Airway epithelial cell (primary cell): ENCODE results near the gene PICK1. TPM values are rescaled to one million over a fixed set of nuclear protein-coding genes. Genes with fewer than 3 reads are reported as not detected.

ENCODE experiments used
- total RNA-seq: library from RNA; depleted of rRNA; stranded (reverse); fragments of >200 nt; gene quantifications from 2 replicates; pipeline ENCODE4 v1.2.3, GENCODE V29; 2015

Gene PICK1
- total RNA-seq, result 35.4 and 41.8 TPM in 2 replicates

GRCh38 chr22:38056969-38057891 lies at the start of gene PICK1:
PICK1 (plus strand) TSS chr22:38057404; CDS start chr22:38057810, 406 bp downstream.

DNA sequence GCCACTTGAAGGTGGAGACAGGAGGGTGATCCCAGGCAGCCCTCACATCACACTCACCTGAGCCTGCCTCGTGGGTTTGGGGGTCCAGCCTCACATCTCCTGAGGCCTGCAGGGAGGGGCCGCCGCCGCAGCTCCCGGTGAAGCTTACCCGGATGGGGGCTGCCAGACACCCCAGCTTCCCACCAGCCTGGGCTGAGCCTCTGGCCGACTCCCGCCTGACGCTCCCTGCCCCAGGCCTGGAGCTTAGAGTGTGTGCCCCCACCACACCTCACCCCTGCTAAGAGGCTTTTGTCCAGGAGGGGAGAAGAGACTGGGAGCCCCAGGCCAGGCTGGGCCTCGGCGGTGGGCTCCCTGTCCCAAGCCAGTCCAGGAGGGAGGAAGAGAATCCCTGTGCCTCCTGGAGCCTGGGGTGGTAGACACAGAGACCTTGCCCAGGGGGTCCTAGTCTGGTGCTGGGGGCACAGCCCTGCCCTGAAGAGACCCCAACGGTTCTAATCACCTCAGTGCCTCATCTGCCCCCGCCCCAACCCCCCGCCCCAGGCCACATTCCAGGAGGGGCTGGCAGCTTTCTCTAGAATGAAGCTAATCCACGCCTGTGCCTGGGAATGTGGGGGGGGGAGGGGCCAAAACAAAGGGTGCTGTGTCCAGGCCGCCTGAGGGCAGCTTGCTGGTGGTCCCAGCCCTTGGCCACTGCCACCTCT lies 26.9 kb downstream of the PICK1 start, which contains the start of gene SLC16A8:
Gene SLC16A8, minus strand, starts transcription at position 254 of the 701 bp plus-strand sequence. CDS start 1,311 bp downstream, outside the sequence.

GRCh38 chr22:38110008-38110862 lies 53.0 kb downstream of the PICK1 start, which contains the start of gene BAIAP2L2:
BAIAP2L2 (minus strand) TSS chr22:38110684; CDS start chr22:38110525, 159 bp downstream.

Other genes starting within 250 kb of the PICK1 start
- gene GCAT, start 249.5 kb upstream of the PICK1 start, total RNA-seq, result 30.3 and 38.1 TPM in 2 replicates
- not detected in 2 replicates for gene GALR3, start 234.0 kb upstream of the PICK1 start, total RNA-seq
- gene ANKRD54, start 213.1 kb upstream of the PICK1 start, total RNA-seq, result 30.4 and 37.2 TPM in 2 replicates
- gene EIF3L, start 208.0 kb upstream of the PICK1 start, total RNA-seq, result 281 and 355 TPM in 2 replicates
- gene MICALL1, start 151.1 kb upstream of the PICK1 start, total RNA-seq, result 136 and 154 TPM in 2 replicates
- not detected in 2 replicates for gene C22orf23, start 103.8 kb upstream of the PICK1 start, total RNA-seq
- 138 and 177 TPM in 2 replicates for gene POLR2F, start 103.7 kb upstream of the PICK1 start, total RNA-seq
- not detected in 2 replicates for gene SOX10, start 72.8 kb upstream of the PICK1 start, total RNA-seq
- gene SLC16A8, start 26.8 kb downstream of the PICK1 start, total RNA-seq, result not detected in 2 replicates
- 0.35 and 0.51 TPM in 2 replicates for gene BAIAP2L2, start 53.3 kb downstream of the PICK1 start, total RNA-seq
- gene PLA2G6, start 124.4 kb downstream of the PICK1 start, total RNA-seq, result 6.3 and 8.8 TPM in 2 replicates
- gene MAFF, start 144.6 kb downstream of the PICK1 start, total RNA-seq, result 16.9 and 19.5 TPM in 2 replicates
- 40.6 and 52.2 TPM in 2 replicates for gene TMEM184B, start 215.6 kb downstream of the PICK1 start, total RNA-seq